SU-DHL-6 (cell line): ENCODE data around the gene ENOX1.

Experiments
- CTCF ChIP-seq: fragments of 200-600 bp; sonication (generic); IDR thresholded peaks from one replicate; pipeline ENCODE4 v1.5.1; 2017; ENCODE audit warnings: antibody characterized with exemption, mild to moderate bottlenecking, low read length, moderate library complexity; ENCODE audit not compliant: insufficient read depth, poor library complexity, severe bottlenecking
- EZH2phosphoT487 ChIP-seq: fragments of 200-600 bp; sonication (generic), shearing (Covaris generic); conservative IDR thresholded peaks from 2 replicates; pipeline ENCODE4 v1.6.1; 2018; ENCODE audit warnings: mild to moderate bottlenecking, antibody characterized with exemption, low read length, moderate library complexity, mixed read lengths

- TF ChIP-seq CTCF, result no peak
- TF ChIP-seq EZH2phosphoT487, result no peak
Measured at GRCh38 chr13:43579321-43579720, 207.5 kb downstream of the ENOX1 start.
